ENCODE data around the gene RASAL1.

Gene RASAL1

GRCh38 chr12:113057565-113058485, 77.7 kb downstream of the RASAL1 start:
- no peak for DNase-seq (ENCODE audit: low read depth in 2 of 2)

GRCh38 chr12:113056631-113057488, 78.7 kb downstream of the RASAL1 start, which contains the start of gene DTX1:
Gene DTX1, plus strand, starts transcription at chr12:113056730. Its CDS starts 1,463 bp downstream, at chr12:113058193.
- no peak for DNase-seq (ENCODE audit: low read depth in 2 of 2)

- DNase-seq (ENCODE audit: low read depth in 2 of 2) = no peak
Measured at GRCh38 chr12:113056381-113056630, 79.3 kb downstream of the RASAL1 start.

GRCh38 chr12:113055594-113056380, 79.8 kb downstream of the RASAL1 start:
- no peak for DNase-seq (ENCODE audit: low read depth in 2 of 2)

- no peak for DNase-seq (ENCODE audit: low read depth in 2 of 2)
Measured at GRCh38 chr12:113054948-113055486, 80.5 kb downstream of the RASAL1 start.

- DNase-seq (ENCODE audit: low read depth in 2 of 2) = no peak
Measured at GRCh38 chr12:113052326-113052725, 83.2 kb downstream of the RASAL1 start.

GRCh38 chr12:113051759-113052158, 83.8 kb downstream of the RASAL1 start:
- no peak for DNase-seq (ENCODE audit: low read depth in 2 of 2)

GRCh38 chr12:113050795-113051194, 84.8 kb downstream of the RASAL1 start:
- DNase-seq (ENCODE audit: low read depth in 2 of 2) = no peak

GRCh38 chr12:113049976-113050742, 85.4 kb downstream of the RASAL1 start:
- DNase-seq (ENCODE audit: low read depth in 2 of 2) = no peak

Measured in stimulated activated CD8-positive, alpha-beta memory T cell treated with anti-CD3 and anti-CD28 coated beads, Interleukin-7, amount 100 ng/mL, for 1 hour (primary cell).